Bronchus fibroblast of lung (primary cell): ENCODE results near the gene NCR2. TPM values are rescaled to one million over a fixed set of nuclear protein-coding genes. Genes with fewer than 3 reads are reported as not detected.

Source experiments
- total RNA-seq: library from RNA; depleted of rRNA; stranded (reverse); fragments of >200 nt; gene quantifications from 2 replicates; pipeline ENCODE4 v1.2.3, GENCODE V29; 2015

The NCR2 gene
- not detected in 2 replicates for total RNA-seq

GRCh38 chr6:41335296-41335695 is at the start of gene NCR2:
Gene NCR2, plus strand, starts transcription at chr6:41335608. Its CDS starts 269 bp downstream, at chr6:41335877.

GRCh38 chr6:41286544-41287346 is 48.7 kb upstream of the NCR2 start, which contains the start of gene TREM1:
Gene TREM1, minus strand, starts transcription at chr6:41286682. Its CDS starts 27 bp downstream, at chr6:41286655.

Other genes starting within 250 kb of the NCR2 start
- gene TREML1, start 181.3 kb upstream of the NCR2 start, total RNA-seq = not detected in 2 replicates
- gene TREM2, start 172.5 kb upstream of the NCR2 start, total RNA-seq = not detected in 2 replicates
- gene TREML2, start 134.5 kb upstream of the NCR2 start, total RNA-seq = not detected in 2 replicates
- not detected in 2 replicates for gene TREML4, start 107.3 kb upstream of the NCR2 start, total RNA-seq
- gene TREM1, start 48.9 kb upstream of the NCR2 start, total RNA-seq = 0.15 TPM in 1 of 2 replicates, not detected in the other
- gene FOXP4, start 210.8 kb downstream of the NCR2 start, total RNA-seq = 3.2 and 3.7 TPM in 2 replicates